NCI-H2227 (cell line): ENCODE results near the gene FCN2.

Source experiments
- DNase-seq: peaks from one replicate; lab custom pipeline; 2025; ENCODE audit not compliant: unreplicated experiment; lab: John Stamatoyannopoulos, UW

FCN2 gene

GRCh38 chr9:134880484-134881312 lies at the start of gene FCN2:
Gene FCN2 (plus strand): TSS chr9:134880810. CDS start chr9:134880822, 12 bp downstream.
- DNase-seq, result no peak

- no peak for DNase-seq
Observed at GRCh38 chr9:134830926-134831720, 49.5 kb upstream of the FCN2 start.

- no peak for DNase-seq
Observed at GRCh38 chr9:134832471-134832870, 48.1 kb upstream of the FCN2 start.

- no peak for DNase-seq
Observed at GRCh38 chr9:134833294-134833880, 47.2 kb upstream of the FCN2 start.

- DNase-seq, result no peak
Observed at GRCh38 chr9:134834217-134834956, 46.2 kb upstream of the FCN2 start.

- DNase-seq, result no peak
Observed at GRCh38 chr9:134834957-134835419, 45.6 kb upstream of the FCN2 start.

- no peak for DNase-seq
Observed at GRCh38 chr9:134835448-134835847, 45.2 kb upstream of the FCN2 start.

GRCh38 chr9:134835987-134836386 lies 44.6 kb upstream of the FCN2 start:
- no peak for DNase-seq

- DNase-seq, result no peak
Observed at GRCh38 chr9:134836406-134836970, 44.1 kb upstream of the FCN2 start.

GRCh38 chr9:134837529-134837928 lies 43.1 kb upstream of the FCN2 start:
- DNase-seq, result no peak

GRCh38 chr9:134838651-134839454 lies 41.8 kb upstream of the FCN2 start:
- no peak for DNase-seq

GRCh38 chr9:134839455-134840125 lies 41.0 kb upstream of the FCN2 start:
- DNase-seq, result no peak

GRCh38 chr9:134840511-134840910 lies 40.1 kb upstream of the FCN2 start:
- no peak for DNase-seq

- DNase-seq, result no peak
Observed at GRCh38 chr9:134841180-134841904, 39.3 kb upstream of the FCN2 start.

- DNase-seq, result no peak
Observed at GRCh38 chr9:134842321-134842720, 38.3 kb upstream of the FCN2 start.

- no peak for DNase-seq
Observed at GRCh38 chr9:134843740-134844139, 36.9 kb upstream of the FCN2 start.

- no peak for DNase-seq
Observed at GRCh38 chr9:134844821-134845220, 35.8 kb upstream of the FCN2 start.

- DNase-seq, result no peak
Observed at GRCh38 chr9:134846187-134846586, 34.4 kb upstream of the FCN2 start.

- no peak for DNase-seq
Observed at GRCh38 chr9:134846699-134847098, 33.9 kb upstream of the FCN2 start.
